Hematopoietic multipotent progenitor cell treated with erythropoietin and hydrocortisone succinate and interleukin-3 and kit ligand, for 4 days (in vitro differentiated cells): ENCODE data around the gene SLC25A47.
A peak's percentile ranks its signal among the peaks of the same experiment; 100 is the strongest.
"Not testable (repeated sequence)": the region's sequence is repeated elsewhere in the genome, so short reads cannot be mapped to it uniquely, and the experiment has no call there.

Experiments used
- DNase-seq: peaks from one replicate; pipeline ENCODE4 v3.0.0-alpha.2; 2015

SLC25A47 gene

DNA sequence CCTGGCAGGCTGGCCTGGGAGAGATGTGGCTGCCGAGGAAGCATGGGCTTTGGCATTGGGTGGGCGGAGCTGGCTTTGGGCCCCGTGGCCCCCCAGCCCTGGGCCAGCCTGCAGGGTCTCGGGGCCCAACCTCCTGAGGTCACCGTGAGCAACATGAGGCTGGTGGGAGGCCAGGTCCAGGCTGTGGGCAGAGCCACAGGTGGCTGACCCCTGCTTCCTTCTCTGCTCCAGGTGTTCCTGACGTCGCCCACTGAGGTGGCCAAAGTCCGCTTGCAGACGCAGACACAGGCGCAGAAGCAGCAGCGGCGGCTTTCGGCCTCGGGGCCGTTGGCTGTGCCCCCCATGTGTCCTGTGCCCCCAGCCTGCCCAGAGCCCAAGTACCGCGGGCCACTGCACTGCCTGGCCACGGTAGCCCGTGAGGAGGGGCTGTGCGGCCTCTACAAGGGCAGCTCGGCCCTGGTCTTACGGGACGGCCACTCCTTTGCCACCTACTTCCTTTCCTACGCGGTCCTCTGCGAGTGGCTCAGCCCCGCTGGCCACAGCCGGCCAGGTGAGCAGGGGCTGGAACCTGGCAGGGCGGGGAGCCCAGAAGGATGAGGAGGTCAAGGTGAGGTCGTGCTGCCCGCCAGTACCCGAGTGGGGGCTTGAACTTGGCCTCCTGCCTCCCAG, 5.5 kb downstream of the SLC25A47 start:
- DNase-seq, result no peak

DNA sequence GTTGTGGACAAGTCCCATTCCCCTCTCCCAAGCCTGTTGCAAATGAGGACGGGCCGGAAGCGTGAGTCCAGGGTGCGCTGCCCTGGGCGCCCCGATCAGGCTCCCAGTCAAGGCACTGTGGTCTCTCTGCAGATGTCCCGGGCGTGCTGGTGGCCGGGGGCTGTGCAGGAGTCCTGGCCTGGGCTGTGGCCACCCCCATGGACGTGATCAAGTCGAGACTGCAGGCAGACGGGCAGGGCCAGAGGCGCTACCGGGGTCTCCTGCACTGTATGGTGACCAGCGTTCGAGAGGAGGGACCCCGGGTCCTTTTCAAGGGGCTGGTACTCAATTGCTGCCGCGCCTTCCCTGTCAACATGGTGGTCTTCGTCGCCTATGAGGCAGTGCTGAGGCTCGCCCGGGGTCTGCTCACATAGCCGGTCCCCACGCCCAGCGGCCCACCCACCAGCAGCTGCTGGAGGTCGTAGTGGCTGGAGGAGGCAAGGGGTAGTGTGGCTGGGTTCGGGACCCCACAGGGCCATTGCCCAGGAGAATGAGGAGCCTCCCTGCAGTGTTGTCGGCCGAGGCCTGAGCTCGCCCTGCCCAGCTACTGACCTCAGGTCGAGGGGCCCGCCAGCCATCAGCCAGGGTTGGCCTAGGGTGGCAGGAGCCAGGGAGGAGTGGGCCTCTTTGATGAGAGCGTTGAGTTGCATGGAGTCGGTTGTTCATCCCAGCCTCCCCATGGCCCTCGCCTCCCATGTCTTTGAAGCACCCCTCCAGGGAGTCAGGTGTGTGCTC, 6.3 kb downstream of the SLC25A47 start:
- no peak for DNase-seq

DNA sequence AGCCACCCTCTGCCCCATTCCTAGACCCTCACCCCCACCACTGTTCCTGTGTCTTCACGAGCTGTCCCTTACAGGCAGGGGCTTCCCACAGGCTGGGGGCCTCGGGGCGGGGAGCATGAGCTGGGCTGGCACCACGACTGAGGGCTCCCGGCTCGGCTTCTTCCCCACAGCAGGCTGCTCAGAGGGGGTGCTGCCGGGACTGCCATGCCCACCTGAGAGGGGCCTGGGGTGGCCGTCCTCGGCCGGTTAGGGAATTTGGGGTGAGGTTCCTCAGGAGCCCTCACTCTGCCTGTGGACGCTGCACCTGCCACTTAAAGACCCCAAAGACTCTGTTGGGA, 6.8 kb downstream of the SLC25A47 start:
- no peak for DNase-seq

DNA sequence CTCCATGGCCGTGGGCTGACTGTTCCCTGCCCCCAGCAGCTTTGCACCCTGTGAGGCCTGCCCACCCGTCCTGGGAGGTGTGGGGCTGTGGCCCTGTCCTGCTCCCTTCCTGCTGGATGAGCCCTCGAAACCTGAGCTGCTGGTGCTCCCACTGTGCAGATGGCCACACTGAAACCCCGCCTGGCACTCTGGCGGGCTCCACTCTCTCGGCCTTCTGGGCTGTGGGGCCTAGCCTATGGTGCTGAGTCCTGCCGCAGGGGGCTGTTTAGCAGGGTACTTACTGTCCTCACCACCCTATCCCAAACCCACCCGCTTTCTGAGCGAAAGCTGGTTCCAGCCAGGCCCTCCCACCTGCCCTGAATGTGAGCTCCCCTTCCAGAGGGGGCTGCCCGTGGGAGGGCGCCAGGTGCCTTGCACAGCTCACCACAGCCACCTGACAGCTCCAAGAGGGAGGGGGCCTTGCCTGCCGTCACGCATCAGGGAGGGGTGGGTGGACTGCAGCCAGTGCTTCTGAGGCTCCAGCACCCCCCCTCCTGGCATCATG, 7.3 kb downstream of the SLC25A47 start:
- no peak for DNase-seq

DNA sequence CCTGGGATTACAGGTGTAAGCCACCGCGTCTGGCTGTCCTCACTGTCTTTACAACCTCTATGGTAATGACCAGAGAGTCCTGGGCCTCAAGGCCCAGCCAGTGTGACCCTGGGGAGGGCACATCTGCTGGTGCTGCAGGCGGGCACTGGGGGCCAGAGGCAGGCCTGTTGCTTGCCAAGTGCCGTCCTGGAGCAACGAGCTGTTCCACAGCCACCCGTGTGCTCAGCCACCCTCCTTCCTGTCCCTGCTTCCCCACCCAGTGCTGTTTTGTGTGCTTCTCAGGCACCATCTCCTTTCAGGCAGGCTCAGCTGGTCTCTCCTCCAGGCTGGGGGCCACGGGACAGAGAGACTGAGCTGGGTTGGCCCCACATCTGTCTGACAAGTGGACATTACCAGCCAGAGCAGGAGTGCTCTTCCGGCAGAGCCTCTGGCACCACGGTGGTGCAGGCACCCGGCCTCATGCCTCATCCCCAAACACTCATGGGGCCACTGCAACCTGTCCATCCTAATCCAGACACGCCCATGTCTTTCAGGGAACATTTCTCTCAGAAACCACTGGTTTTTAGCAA, 9.0 kb downstream of the SLC25A47 start:
- DNase-seq, result no peak

DNA sequence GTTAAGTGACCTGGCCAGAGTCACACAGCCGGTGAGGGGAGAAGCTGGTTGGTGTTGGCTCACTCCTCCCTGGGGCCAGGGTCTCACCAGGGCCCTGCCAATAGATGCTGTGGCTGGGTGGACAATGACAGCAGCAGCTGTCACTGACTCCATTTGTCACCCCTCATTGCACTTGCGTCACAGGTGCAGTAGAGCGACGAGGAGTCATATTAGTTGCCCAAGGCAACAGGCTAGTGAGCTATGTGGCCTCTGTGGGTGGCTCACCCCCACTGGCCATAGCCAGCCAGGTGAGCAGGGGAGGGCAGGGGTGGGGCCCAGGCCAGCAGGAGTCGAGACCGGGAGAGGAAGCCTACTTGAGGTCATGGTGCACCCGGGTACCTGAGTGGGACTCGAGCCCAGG, 9.7 kb downstream of the SLC25A47 start:
- no peak for DNase-seq

DNA sequence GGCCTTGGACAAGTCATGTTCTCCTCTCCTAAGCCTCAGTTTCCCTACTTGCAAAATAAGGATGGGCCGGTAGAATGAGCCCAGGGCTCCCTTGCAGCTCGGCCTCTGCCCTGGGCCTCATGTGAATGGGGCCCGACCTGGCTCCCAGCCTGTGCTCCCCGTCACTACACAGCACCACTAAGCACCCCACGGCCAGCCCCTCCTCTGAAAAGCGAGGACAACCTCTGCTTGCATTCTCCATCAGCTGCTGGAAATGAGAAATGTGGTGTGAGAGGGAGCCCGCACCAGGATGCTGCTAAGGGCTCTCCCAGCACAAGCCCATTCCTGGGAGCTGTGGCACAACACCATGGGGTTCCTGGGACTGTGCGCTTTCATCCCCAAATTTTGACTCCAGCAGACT, 10.2 kb downstream of the SLC25A47 start:
- DNase-seq, result no peak

DNA sequence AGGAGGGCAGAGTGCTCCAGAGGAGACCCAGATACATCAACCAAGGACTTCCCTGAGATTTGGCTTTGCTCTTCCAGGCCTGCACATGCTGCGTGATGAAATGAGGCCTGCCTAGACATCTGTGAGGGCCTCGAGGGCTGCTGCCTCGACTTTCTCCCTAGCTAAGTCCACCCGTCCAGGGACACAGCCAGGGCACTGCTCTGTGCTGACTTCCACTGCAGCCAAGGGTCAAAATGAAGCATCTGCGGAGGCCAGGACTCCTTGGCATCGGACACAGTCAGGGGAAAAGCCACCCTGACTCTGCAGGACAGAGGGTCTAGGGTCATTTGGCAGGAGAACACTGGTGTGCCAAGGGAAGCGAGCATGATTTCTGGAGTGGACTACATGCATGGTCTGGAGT, 10.7 kb downstream of the SLC25A47 start:
- DNase-seq, result no peak

DNA sequence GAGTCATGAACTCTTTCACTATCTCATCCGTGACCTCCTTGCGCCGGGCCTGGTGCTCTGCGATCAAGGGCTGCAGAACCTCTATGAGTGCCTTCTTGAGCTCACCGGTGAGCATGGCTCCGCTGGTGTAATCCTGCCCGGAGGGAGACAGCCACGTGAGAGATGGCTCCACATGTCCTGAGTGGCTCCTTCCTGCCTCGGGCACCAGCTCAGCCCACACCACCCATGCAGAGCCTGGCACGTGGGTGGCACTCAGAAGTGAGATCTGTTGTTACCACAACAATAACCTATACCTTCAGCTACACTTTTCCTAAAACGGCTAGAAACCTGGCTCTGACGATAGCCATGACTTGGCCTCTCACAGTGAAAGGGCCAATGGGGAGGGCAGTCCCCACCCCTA, 11.8 kb downstream of the SLC25A47 start:
- DNase-seq, result no peak

DNA sequence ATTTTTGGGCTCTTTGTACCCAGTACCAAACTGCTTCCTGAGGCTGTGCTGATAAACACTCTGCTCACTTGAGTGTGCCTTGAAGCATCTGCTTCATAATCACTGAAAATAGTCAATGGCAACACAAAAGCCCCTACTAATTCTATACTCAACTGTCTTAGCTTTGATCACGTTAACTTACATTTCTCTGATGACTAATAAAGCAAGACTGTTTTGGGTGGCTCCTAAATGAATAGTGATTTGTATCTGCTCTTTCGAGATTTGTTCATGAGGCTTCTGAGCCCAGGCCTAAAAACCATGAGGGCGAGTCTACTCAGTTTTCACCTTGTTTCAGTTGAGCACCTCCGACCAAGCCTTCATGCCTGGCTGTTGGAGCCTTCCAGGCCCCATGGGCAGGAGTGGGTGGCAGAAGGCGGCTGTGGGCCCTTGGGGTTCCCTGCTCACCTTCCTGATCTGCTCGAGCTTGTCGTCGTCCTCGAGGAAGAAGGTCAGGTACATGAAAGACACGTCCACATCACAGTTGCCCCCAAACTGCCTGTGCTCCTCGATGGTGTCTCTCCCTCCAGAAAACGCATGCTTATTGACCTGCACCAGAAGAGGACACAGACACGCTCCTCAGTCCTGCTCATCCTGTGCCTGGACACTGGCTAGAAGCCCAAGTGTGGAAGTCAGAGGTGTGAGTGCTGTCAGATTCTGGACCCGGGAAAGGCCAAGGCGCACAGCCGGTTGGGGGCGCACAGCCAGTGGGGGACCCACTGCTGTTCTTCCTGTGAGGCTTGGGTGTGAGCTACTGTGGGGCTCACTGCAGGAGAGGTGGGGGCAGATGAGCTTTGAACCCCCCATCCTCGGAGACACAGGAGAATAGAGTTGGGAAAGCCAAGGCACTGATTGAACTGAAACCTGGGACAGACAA, 13.7 kb downstream of the SLC25A47 start:
- DNase-seq, result no peak

DNA sequence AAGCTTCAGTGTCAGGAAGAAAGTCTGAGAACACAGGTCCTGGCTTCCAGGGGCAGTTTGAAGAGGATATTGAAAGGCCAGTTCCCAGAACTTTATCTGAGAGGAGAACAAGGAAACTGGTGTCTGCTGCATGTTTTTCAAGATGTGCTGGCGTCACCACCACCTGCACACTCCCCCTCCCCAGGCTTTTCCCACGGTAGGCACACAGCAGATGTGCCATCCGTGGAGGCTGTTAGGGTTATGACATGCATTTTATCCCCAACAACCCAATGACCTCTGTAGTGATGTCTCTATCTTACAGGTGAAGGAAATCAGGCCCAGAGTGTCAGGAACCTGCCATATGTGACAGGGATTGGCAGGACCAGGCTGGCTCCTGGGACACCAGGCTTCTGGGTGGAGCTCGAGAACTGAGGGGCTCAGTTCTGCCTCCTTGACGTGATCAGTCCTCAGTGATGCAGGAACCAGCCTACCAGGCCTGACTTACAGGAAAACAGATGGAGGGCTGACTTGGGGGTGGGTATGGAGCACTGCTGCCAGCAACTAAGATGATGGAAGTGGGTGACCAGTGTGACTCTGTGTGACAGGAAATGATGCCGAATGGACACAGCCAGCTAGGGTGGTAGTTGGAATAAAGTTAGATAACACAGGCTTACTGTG, 16.8 kb downstream of the SLC25A47 start:
- DNase-seq, result no peak

DNA sequence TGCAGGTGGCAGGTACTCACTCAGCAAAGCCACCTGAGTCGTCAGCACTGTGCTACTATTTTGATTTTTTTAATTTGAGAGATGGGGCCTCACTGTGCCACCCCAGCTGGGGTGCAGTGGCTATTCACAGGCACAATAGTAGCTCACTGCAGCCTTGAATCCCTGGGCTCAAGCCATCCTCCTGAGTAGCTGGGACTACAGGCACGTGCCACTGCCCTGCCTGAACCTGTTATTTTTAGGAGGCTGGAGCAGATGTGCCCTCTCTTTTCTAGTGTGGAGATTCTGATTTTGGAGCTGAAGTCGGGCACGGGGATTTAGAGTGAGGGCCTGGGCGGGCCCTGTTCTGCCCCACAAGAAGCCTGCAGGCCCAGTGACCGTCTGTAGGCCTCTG, 17.3 kb downstream of the SLC25A47 start:
- no peak for DNase-seq

DNA sequence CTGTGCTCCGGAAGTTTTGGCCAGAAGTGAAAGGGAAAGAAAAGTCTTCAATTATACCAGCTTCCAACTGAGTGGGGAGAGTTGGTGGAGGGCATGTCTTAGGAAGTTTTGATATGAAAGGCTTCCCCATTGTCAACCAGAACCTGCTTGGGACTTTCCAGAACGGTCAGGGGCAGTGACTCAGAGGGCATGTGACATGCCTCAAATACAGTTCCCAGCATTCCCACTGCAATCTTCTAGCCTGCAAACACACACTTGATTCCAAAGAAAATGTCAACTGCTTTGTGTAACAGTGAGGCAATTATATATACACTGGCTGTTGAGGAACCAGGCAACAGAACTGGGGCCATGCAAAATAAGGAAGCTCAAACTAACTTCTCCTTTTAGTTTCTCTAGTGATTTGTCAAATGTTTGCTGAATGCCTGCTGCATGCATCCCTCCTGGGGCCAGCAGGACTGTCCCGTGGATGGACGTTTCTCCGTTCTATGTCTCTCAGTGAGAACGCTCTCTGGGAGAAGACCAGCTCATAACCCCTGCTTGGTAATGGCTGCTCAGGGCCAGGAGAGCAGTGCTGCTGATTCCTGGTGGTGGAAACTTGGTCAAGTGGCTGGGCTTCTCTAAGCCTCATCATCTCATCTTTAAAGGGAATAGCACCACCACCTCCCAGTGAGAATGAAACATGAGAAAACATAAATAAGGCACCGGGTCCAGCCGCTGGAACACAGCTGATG, 18.3 kb downstream of the SLC25A47 start:
- DNase-seq, result peak; percentile 76

DNA sequence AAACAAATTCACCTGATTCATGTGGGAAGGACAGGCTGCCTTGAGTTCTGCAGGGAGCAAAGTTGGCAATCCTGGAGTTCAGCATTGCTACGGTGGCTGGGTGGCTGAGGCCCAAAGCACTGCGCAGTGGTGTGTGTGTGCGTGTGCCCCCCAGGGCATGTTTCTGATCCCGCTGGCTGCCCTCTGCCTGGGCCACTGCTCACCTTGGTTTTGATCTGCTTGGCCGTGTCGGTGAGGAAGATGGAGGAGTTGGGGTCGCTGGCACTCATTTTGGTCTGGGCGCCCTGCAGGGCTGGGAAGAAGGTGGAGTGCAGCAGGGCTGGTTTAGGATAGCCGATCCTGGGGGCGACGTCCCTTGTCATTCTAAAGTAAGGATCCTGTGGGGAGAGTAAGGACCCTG, 19.1 kb downstream of the SLC25A47 start:
- no peak for DNase-seq

DNA sequence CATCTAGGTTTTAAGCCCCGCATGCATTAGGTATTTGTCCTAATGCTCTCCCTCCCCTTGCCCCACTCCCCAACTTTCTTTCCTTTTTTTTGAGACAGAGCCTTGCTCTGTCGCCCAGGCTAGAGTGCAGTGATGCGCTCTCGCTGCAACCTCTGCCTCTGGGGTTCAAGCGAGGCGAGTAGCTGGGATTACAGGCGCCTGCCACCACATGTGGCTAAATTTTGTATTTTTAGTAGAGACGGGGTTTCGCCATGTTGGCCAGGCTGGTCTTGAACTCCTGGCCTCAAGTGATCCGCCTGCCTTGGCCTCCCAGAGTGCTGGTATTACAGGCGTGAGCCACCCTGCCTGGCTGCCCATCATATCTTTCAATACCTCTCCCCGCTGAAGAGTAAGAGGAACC, 19.7 kb downstream of the SLC25A47 start:
- DNase-seq, result not testable (repeated sequence)

DNA sequence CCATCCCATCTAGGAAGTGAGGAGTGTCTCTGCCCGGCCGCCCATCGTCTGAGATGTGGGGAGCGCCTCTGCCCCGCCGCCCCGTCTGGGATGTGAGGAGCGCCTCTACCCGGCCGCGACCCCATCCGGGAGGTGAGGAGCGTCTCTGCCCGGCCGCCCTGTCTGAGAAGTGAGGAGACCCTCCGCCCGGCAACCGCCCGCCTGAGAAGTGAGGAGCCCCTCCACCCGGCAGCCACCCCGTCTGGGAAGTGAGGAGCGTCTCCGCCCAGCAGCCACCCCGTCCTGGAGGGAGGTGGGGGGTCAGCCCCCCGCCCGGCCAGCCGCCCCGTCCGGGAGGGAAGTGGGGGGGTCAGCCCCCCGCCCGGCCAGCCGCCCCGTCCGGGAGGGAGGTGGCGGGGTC, 21.5 kb downstream of the SLC25A47 start:
- not testable (repeated sequence) for DNase-seq

DNA sequence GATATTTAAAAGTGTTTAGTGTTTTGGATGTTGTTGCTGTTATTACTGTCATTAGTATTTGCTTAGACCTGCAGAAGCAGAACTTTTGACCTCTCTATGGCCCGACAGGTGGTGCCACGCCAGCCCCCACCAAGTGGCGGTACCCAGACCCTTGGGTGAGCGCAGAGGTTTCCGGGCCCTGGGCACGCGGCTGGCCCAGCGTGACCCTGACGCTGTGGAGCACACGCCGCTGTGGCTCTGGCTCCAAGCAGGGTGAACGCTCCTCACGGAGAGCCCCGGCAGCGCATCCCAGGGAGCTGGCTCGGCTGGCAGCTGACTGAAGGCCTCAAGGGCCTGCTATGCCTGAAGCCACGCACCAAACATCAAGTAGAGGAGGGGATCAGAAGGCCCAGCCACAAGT, 22.6 kb downstream of the SLC25A47 start:
- DNase-seq, result no peak

DNA sequence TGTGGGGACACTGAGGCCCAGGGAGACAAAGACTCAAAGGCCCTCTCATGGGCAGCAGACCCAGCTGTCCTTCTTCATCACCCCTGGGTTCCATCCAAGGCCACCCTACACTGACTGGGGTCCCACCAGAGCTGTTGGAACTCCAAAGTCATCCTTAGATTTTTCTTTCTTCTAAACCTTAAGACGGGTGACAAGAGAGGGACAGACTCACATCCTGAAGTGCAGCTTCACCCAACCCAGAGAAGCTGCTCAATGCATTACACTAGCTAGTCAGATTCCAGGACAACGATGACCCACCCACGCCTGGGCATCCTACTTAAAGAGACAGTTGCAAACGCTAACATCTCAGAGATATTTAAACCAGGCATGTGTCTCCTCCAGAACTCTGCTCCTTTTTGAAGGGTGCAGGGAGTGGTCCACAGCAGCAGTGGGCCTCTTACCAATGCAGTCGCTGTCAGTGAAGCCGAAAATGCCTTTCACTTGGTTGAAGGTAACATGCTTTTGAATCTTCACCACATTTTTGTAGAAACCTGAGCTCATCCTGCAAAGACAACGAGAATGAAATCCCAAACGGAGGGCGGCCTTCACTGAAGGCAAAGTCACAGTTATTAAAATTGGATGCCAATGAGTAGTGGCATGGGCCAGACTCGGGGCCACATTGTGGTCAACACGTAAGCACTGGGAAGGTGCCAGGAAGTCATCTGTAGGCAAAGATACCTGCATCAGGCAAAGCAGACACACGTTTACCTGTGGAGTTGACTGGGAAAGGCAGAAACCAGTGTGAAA, 23.4 kb downstream of the SLC25A47 start:
- DNase-seq, result no peak

DNA sequence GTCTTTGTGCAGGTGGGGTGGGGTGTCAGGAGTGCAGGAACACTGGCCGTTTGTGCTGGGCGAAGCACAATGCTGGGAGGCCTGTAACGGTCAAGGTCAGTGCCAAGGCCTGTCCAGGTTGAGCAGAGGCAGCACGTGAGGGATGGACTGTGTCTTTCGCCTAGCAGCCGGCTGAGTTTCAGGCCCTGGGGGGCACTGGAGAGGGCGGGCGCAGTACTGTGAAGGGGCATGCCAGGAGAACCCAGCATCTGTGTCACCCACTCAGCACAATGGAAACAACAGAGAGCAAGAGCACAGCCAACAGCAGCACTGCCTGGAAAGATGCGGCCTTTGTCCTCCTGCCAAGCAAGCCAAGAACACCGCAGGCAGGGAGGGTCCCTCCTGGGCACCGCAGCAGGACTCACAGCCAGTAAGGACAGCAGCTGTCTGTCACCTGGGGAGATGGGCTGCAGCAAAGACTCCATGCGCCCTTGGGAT, 25.2 kb downstream of the SLC25A47 start:
- no peak for DNase-seq

DNA sequence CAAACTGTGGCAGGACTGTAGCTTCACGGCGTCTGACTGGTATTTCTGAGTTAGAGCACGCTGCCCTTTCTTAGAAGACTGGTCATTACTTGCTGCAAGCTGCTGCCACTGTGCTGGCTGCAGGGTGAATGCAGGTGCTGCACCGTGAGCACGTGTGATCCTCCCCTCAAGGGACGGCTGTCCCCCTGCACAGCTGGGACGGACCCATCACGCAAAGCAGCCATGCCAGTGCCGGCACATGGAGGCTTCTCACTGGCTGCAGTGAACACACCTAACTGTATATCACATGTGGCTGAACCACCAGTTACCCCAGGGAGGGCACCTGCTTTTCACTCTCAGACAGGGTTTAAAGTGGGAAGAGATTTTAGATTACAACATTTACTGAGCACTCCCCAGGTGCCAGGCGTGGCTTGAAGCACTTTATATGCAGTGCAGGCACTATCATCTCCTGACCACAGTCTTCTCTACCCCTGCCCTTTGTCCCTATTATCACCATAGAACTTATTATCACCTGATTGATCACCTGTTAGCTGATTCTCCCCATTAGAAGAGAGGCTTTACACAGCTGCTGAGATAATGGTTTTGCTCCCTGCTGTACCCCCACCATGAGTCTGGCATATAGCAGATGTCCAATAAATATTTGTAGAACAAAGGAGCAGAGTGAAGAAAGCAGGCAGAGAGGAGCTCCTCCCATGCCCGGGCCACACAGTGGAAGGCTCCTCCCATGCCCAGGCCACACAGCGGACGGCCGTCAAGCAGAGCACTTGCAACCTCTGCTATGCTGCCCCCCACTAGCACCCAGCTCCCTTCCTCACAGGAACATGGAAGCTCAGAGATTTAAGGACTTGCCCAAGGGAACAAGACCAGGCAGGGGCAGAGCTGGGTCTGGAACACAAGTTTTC, 25.9 kb downstream of the SLC25A47 start:
- DNase-seq, result no peak
